HepG2 (cell line): ENCODE results near the gene SCN7A. TPM values are rescaled to one million over a fixed set of nuclear protein-coding genes. Genes with fewer than 3 reads are reported as not detected.

Experiments
- ATF6 ChIP-seq: sonication (generic); formaldehyde crosslinking; conservative IDR thresholded peaks from 2 replicates; pipeline ENCODE4 v1.4.0; 2020; ENCODE audit warnings: missing genetic modification reagents
- CCDC6 ChIP-seq: sonication (generic); formaldehyde crosslinking; IDR thresholded peaks from 2 replicates; pipeline ENCODE4 v1.8.1; 2022; ENCODE audit warnings: mild to moderate bottlenecking, missing genetic modification reagents, moderate library complexity
- KLF12 ChIP-seq: sonication (generic); formaldehyde crosslinking; IDR thresholded peaks from 2 replicates; pipeline ENCODE4 v1.4.0; 2020; ENCODE audit warnings: missing genetic modification reagents, borderline replicate concordance
- MED1 ChIP-seq: sonication (generic); formaldehyde crosslinking; IDR thresholded peaks from 2 replicates; pipeline ENCODE4 v1.4.0; 2020; ENCODE audit warnings: missing genetic modification reagents
- NR3C1 ChIP-seq: sonication (generic); formaldehyde crosslinking; IDR thresholded peaks from 2 replicates; pipeline ENCODE4 v1.4.0; 2020; ENCODE audit warnings: missing genetic modification reagents
- RARA ChIP-seq: IDR thresholded peaks from 2 replicates; pipeline ENCODE4 v1.6.1; 2016; ENCODE audit warnings: missing genetic modification reagents, missing compliant biosample characterization
- SCMH1 ChIP-seq: sonication (generic); formaldehyde crosslinking; IDR thresholded peaks from 2 replicates; pipeline ENCODE4 v1.9.0; 2021; ENCODE audit warnings: missing genetic modification reagents, mild to moderate bottlenecking, borderline replicate concordance
- SMYD3 ChIP-seq: sonication (generic); formaldehyde crosslinking; IDR thresholded peaks from 2 replicates; pipeline ENCODE4 v1.8.1; 2023; ENCODE audit warnings: mild to moderate bottlenecking, missing genetic modification reagents
- SNRNP70 ChIP-seq: fragments of 200-400 bp; formaldehyde crosslinking; IDR thresholded peaks from 2 replicates; pipeline ENCODE4 v1.6.1; 2017; ENCODE audit warnings: mild to moderate bottlenecking, low read depth, low read length, moderate library complexity
- SOX5 ChIP-seq: IDR thresholded peaks from 2 replicates; pipeline ENCODE4 v1.6.1; 2016; ENCODE audit warnings: borderline replicate concordance
- SP5 ChIP-seq: IDR thresholded peaks from 2 replicates; pipeline ENCODE4 v1.6.1; 2016; ENCODE audit warnings: low read depth, borderline replicate concordance
- TAF1 ChIP-seq: sonication (generic); formaldehyde crosslinking; IDR thresholded peaks from 2 replicates; pipeline ENCODE4 v1.4.0; 2020; ENCODE audit warnings: missing genetic modification reagents
- TCF7L2 ChIP-seq: IDR thresholded peaks from 2 replicates; pipeline ENCODE4 v1.6.1; 2011; ENCODE audit warnings: mild to moderate bottlenecking, low read depth, low read length, moderate library complexity
- ZBTB38 ChIP-seq: sonication (generic); formaldehyde crosslinking; IDR thresholded peaks from 2 replicates; pipeline ENCODE4 v1.5.1; 2020; ENCODE audit warnings: mild to moderate bottlenecking, missing genetic modification reagents
- ZFP36 ChIP-seq: fragments of 150-350 bp; IDR thresholded peaks from 2 replicates; pipeline ENCODE4 v1.6.1; 2018; ENCODE audit warnings: borderline replicate concordance, low read length, low read depth; ENCODE audit not compliant: partially characterized antibody
- ZNF12 ChIP-seq: sonication (generic); formaldehyde crosslinking; IDR thresholded peaks from 2 replicates; pipeline ENCODE4 v1.5.0; 2020; ENCODE audit warnings: missing genetic modification reagents
- ZNF234 ChIP-seq: sonication (generic); formaldehyde crosslinking; conservative IDR thresholded peaks from 2 replicates; pipeline ENCODE4 v1.5.1; 2020; ENCODE audit warnings: mild to moderate bottlenecking, missing genetic modification reagents
- ZNF264 ChIP-seq: sonication (generic); formaldehyde crosslinking; IDR thresholded peaks from 2 replicates; pipeline ENCODE4 v1.4.0; 2020; ENCODE audit warnings: missing genetic modification reagents
- ZNF292 ChIP-seq: sonication (generic); formaldehyde crosslinking; IDR thresholded peaks from 2 replicates; pipeline ENCODE4 v1.8.1; 2022; ENCODE audit warnings: mild to moderate bottlenecking, low read depth, missing genetic modification reagents, borderline replicate concordance
- ZNF331 ChIP-seq: sonication (generic); formaldehyde crosslinking; IDR thresholded peaks from 2 replicates; pipeline ENCODE4 v1.4.0; 2020; ENCODE audit warnings: missing genetic modification reagents
- ZNF503 ChIP-seq: sonication (generic); formaldehyde crosslinking; IDR thresholded peaks from 2 replicates; pipeline ENCODE4 v1.4.0; 2020; ENCODE audit warnings: missing genetic modification reagents
- ZNF512 ChIP-seq: sonication (generic); formaldehyde crosslinking; IDR thresholded peaks from 2 replicates; pipeline ENCODE4 v1.4.0; 2020; ENCODE audit warnings: mild to moderate bottlenecking, missing genetic modification reagents
- ZNF550 ChIP-seq: sonication (generic); formaldehyde crosslinking; IDR thresholded peaks from 2 replicates; pipeline ENCODE4 v1.4.0; 2020; ENCODE audit warnings: mild to moderate bottlenecking, missing genetic modification reagents, borderline replicate concordance
- ZNF7 ChIP-seq: IDR thresholded peaks from 2 replicates; pipeline ENCODE4 v1.6.1; 2016; ENCODE audit warnings: missing biosample characterization, missing genetic modification reagents
- ZNF720 ChIP-seq: sonication (generic); formaldehyde crosslinking; IDR thresholded peaks from 2 replicates; pipeline ENCODE4 v1.4.0; 2020; ENCODE audit warnings: missing genetic modification reagents
- ZNF766 ChIP-seq: sonication (generic); formaldehyde crosslinking; IDR thresholded peaks from 2 replicates; pipeline ENCODE4 v1.5.0; 2020; ENCODE audit warnings: missing genetic modification reagents, borderline replicate concordance
- ZNF792 ChIP-seq: IDR thresholded peaks from 2 replicates; pipeline ENCODE4 v1.6.1; 2016
- ZSCAN29 ChIP-seq: sonication (generic); formaldehyde crosslinking; conservative IDR thresholded peaks from 2 replicates; pipeline ENCODE4 v1.4.0; 2020; ENCODE audit warnings: mild to moderate bottlenecking, missing genetic modification reagents
- ZZZ3 ChIP-seq: sonication (generic); formaldehyde crosslinking; IDR thresholded peaks from 2 replicates; pipeline ENCODE4 v1.4.0; 2020; ENCODE audit warnings: missing genetic modification reagents, mild to moderate bottlenecking, borderline replicate concordance
- polyA plus RNA-seq, 8 experiments: library from polyadenylated mRNA; depleted of rRNA in 3 of 8; stranded (reverse) in 7 of 8; unstranded in 1 of 8; fragments of >200 nt; fragmentation: Illumina TruSeq in 4 of 8; extraction: Trizol in 4 of 8; gene quantifications; 2 replicates each; pipeline versions ENCODE4 v1.2.1 to v1.2.3, GENCODE V29; 2011 to 2016; ENCODE audit warnings: low read depth in 4 of 8, missing spikeins in 1 of 8, mixed read lengths in 1 of 8; ENCODE audit not compliant: insufficient read depth in 1 of 8
- total RNA-seq, 5 experiments: library from RNA; depleted of rRNA; stranded (reverse); fragments of >200 nt; fragmentation: Illumina TruSeq; extraction: Trizol; gene quantifications; 2 replicates each; pipeline ENCODE4 v1.2.3, GENCODE V29; 2016; ENCODE audit warnings: low read depth in 1 of 5

SCN7A gene
- total and polyA plus RNA-seq, 2 of the 13 experiments (the other 11 are each of a cell fraction or from before 2014, with no cell fraction given): 0.01 TPM; not detected in 1

GRCh38 chr2:166372046-166372445, 122.0 kb downstream of the SCN7A start (continued):
- no peak for TF ChIP-seq TAF1
- no peak for TF ChIP-seq ZZZ3 (CRISPR knock-in tag)
- peak; percentile 86; the same call in 1 of the 2 replicates for TF ChIP-seq ZNF331
- no peak for TF ChIP-seq ATF6 (CRISPR knock-in tag)
- peak; percentile 39; the same call in 1 of the 2 replicates for TF ChIP-seq ZNF292 (CRISPR knock-in tag)
- TF ChIP-seq ZNF550 (CRISPR knock-in tag): no peak
- TF ChIP-seq ZSCAN29: 0 out of 2 replicates have a peak, but pooled peaks have one; percentile 32
- TF ChIP-seq ZNF792: 0 out of 2 replicates have a peak, but pooled peaks have one; percentile 37
- no peak for TF ChIP-seq ZBTB38 (CRISPR knock-in tag)
- TF ChIP-seq ZNF512: no peak
- TF ChIP-seq ZNF7 (CRISPR knock-in tag): no peak
- TF ChIP-seq SMYD3 (CRISPR knock-in tag): no peak; the same call in 1 of the 2 replicates
- TF ChIP-seq ZNF234 (CRISPR knock-in tag): no peak
- TF ChIP-seq ZNF264 (CRISPR knock-in tag): 0 out of 2 replicates have a peak, but pooled peaks have one; percentile 64
- TF ChIP-seq KLF12: no peak
- TF ChIP-seq ZNF766 (CRISPR knock-in tag): no peak
- TF ChIP-seq MED1 (CRISPR knock-in tag): peak; percentile 85
- no peak for TF ChIP-seq SCMH1 (CRISPR knock-in tag)
- TF ChIP-seq ZNF503 (CRISPR knock-in tag): peak; percentile 67; the same call in 1 of the 2 replicates
- TF ChIP-seq SP5 (CRISPR knock-in tag): peak; percentile 42; the same call in 1 of the 2 replicates
- no peak for TF ChIP-seq ZFP36
- peak; percentile 70 for TF ChIP-seq RARA (CRISPR knock-in tag)
- no peak for TF ChIP-seq SNRNP70
- no peak for TF ChIP-seq TCF7L2
- no peak for TF ChIP-seq CCDC6
- no peak for TF ChIP-seq ZNF720
- TF ChIP-seq SOX5 (CRISPR knock-in tag): peak; percentile 84
- TF ChIP-seq NR3C1: no peak
- TF ChIP-seq ZNF12 (CRISPR knock-in tag): no peak
